Chondrocyte (in vitro differentiated cells): ENCODE data around the gene NF1. TPM values are rescaled to one million over a fixed set of nuclear protein-coding genes. Genes with fewer than 3 reads are reported as not detected.

Experiments
- DNase-seq: peaks from one replicate; pipeline ENCODE4 v3.0.0; 2021; ENCODE audit warnings: mixed read lengths, low spot score
- H3K27ac Mint-ChIP-seq: one replicate; pipeline ENCODE4 v1.8.0; 2021; ENCODE audit warnings: mild to moderate bottlenecking, moderate library complexity, mixed read lengths; ENCODE audit not compliant: unreplicated experiment
- H3K27me3 Mint-ChIP-seq: 2 replicates; pipeline ENCODE4 v1.8.0; 2021; ENCODE audit warnings: low read depth, mixed read lengths
- H3K36me3 Mint-ChIP-seq: 2 replicates; pipeline ENCODE4 v1.8.0; 2021; ENCODE audit warnings: low read depth, mixed read lengths
- H3K4me1 Mint-ChIP-seq: 2 replicates; pipeline ENCODE4 v1.8.0; 2021; ENCODE audit warnings: low read depth, mild to moderate bottlenecking, mixed read lengths
- H3K4me3 Mint-ChIP-seq: one replicate; pipeline ENCODE4 v1.8.0; 2021; ENCODE audit warnings: mild to moderate bottlenecking, moderate library complexity, mixed read lengths; ENCODE audit not compliant: unreplicated experiment
- H3K9me3 Mint-ChIP-seq: 2 replicates; pipeline ENCODE4 v1.8.0; 2021; ENCODE audit warnings: low read depth, mixed read lengths
- CTCF ChIP-seq: fragments of 200-600 bp; sonication (generic); IDR thresholded peaks from 2 replicates; pipeline ENCODE4 v1.5.0; 2021; ENCODE audit warnings: antibody characterized with exemption, mild to moderate bottlenecking, moderate library complexity
- total RNA-seq: library from RNA; stranded (reverse); gene quantifications from 3 replicates; pipeline ENCODE4 v1.2.1, GENCODE V29; 2021

NF1 gene
- total RNA-seq, 1 donor from 2014 or later, result 48.2 TPM

- TF ChIP-seq CTCF, result no peak
- DNase-seq, result no peak
- H3K36me3 Mint-ChIP-seq, result peaks cover 3% of the 10 kb centered on the region
- H3K4me1 Mint-ChIP-seq, result peaks cover 18% of the 10 kb centered on the region
- H3K27ac Mint-ChIP-seq, result peak within 1 kb of the TSS; percentile 68
- H3K9me3 Mint-ChIP-seq, result no peaks in the 10 kb centered on the region
- H3K4me3 Mint-ChIP-seq, result no peak within 1 kb of the TSS
- H3K27me3 Mint-ChIP-seq, result no peaks in the 10 kb centered on the region
Measured at GRCh38 chr17:31321481-31321880, 226.7 kb downstream of the NF1 start, which contains the start of gene EVI2A. Gene EVI2A (minus strand): TSS chr17:31321622. CDS start chr17:31319013, 2,609 bp downstream.

- Mint-ChIP-seq H3K9me3 (no peaks in the 10 kb centered on the region), H3K4me1 (peaks cover 18% of the 10 kb centered on the region), H3K4me3 (no peak overlapping the region), H3K27ac (peak overlapping the region; percentile 68), H3K27me3 (no peaks in the 10 kb centered on the region), H3K36me3 (peaks cover 3% of the 10 kb centered on the region)
- DNase-seq, result no peak
- TF ChIP-seq CTCF, result no peak
Measured at GRCh38 chr17:31321966-31322365, 227.2 kb downstream of the NF1 start.

GRCh38 chr17:31323551-31323950 is 228.8 kb downstream of the NF1 start:
- Mint-ChIP-seq H3K27me3 (no peaks in the 10 kb centered on the region), H3K36me3 (peaks cover 3% of the 10 kb centered on the region), H3K4me3 (no peak overlapping the region), H3K9me3 (no peaks in the 10 kb centered on the region), H3K27ac (no peak overlapping the region), H3K4me1 (peaks cover 28% of the 10 kb centered on the region)
- no peak for TF ChIP-seq CTCF
- DNase-seq, result no peak

GRCh38 chr17:31327534-31328159 is 232.9 kb downstream of the NF1 start:
- H3K4me3 Mint-ChIP-seq, result no peak overlapping the region
- TF ChIP-seq CTCF, result no peak
- DNase-seq, result no peak
- peaks cover 23% of the 10 kb centered on the region for H3K4me1 Mint-ChIP-seq
- H3K27me3 Mint-ChIP-seq, result no peaks in the 10 kb centered on the region
- H3K27ac Mint-ChIP-seq, result peak overlapping the region; percentile 88
- H3K36me3 Mint-ChIP-seq, result peaks cover 6% of the 10 kb centered on the region
- no peaks in the 10 kb centered on the region for H3K9me3 Mint-ChIP-seq

- Mint-ChIP-seq H3K27ac (peak overlapping the region; percentile 88), H3K4me1 (peaks cover 23% of the 10 kb centered on the region), H3K36me3 (peaks cover 6% of the 10 kb centered on the region), H3K4me3 (no peak overlapping the region), H3K27me3 (no peaks in the 10 kb centered on the region), H3K9me3 (no peaks in the 10 kb centered on the region)
- DNase-seq, result no peak
- TF ChIP-seq CTCF, result no peak
Measured at GRCh38 chr17:31328160-31328535, 233.4 kb downstream of the NF1 start.
